ENCODE results near the gene GTF2B. TPM values are rescaled to one million over a fixed set of nuclear protein-coding genes. Genes with fewer than 3 reads are reported as not detected.
"Not testable (repeated sequence)": the region's sequence is repeated elsewhere in the genome, so short reads cannot be mapped to it uniquely, and the experiment has no call there.

GTF2B gene
- total and polyA plus RNA-seq, 2 donors = 26.4 to 67.9 TPM

- Histone ChIP-seq H3K4me1 (ENCODE audit: insufficient read depth) (no peaks in the 10 kb centered on the region), H3K36me3 (ENCODE audit: insufficient read depth) (no peaks in the 10 kb centered on the region), H3K4me3 (ENCODE audit: low read depth, low read length) (no peak overlapping the region), H3K27ac (ENCODE audit: low read depth) (no peak overlapping the region)
- 80% methylated on average over 4 of the region's 4 CpGs for WGBS
- DNase-seq (ENCODE audit: extremely low spot score) = no peak
Measured at GRCh38 chr1:88875595-88875994, 15.8 kb downstream of the GTF2B start.

GRCh38 chr1:88873737-88874349, 17.5 kb downstream of the GTF2B start:
- WGBS = 63% methylated on average over 5 of the region's 5 CpGs
- H3K27ac ChIP-seq (ENCODE audit: low read depth) = no peak overlapping the region
- no peak for DNase-seq (ENCODE audit: extremely low spot score)
- no peaks in the 10 kb centered on the region for H3K36me3 ChIP-seq (ENCODE audit: insufficient read depth)
- no peak overlapping the region for H3K4me3 ChIP-seq (ENCODE audit: low read depth, low read length)
- H3K4me1 ChIP-seq (ENCODE audit: insufficient read depth) = no peaks in the 10 kb centered on the region

- H3K4me3 ChIP-seq (ENCODE audit: low read depth, low read length); DNase-seq (ENCODE audit: extremely low spot score); H3K4me1 ChIP-seq (ENCODE audit: insufficient read depth); H3K27ac ChIP-seq (ENCODE audit: low read depth); H3K36me3 ChIP-seq (ENCODE audit: insufficient read depth): not testable (repeated sequence)
- 97% methylated on average over 14 of the region's 14 CpGs for WGBS
Measured at GRCh38 chr1:88869644-88870043, 21.7 kb downstream of the GTF2B start.

GRCh38 chr1:88867743-88868521, 23.4 kb downstream of the GTF2B start:
- H3K4me1 ChIP-seq (ENCODE audit: insufficient read depth) = peaks cover 1% of the 10 kb centered on the region
- no peak for DNase-seq (ENCODE audit: extremely low spot score)
- H3K4me3 ChIP-seq (ENCODE audit: low read depth, low read length) = no peak overlapping the region
- H3K27ac ChIP-seq (ENCODE audit: low read depth) = peak overlapping the region; percentile 32
- 58% methylated on average over 6 of the region's 6 CpGs for WGBS
- H3K36me3 ChIP-seq (ENCODE audit: insufficient read depth) = no peaks in the 10 kb centered on the region

GRCh38 chr1:88851303-88852063, 39.9 kb downstream of the GTF2B start:
- Histone ChIP-seq H3K36me3 (ENCODE audit: insufficient read depth) (peaks cover 5% of the 10 kb centered on the region), H3K4me1 (ENCODE audit: insufficient read depth) (no peaks in the 10 kb centered on the region), H3K4me3 (ENCODE audit: low read depth, low read length) (no peak overlapping the region), H3K27ac (ENCODE audit: low read depth) (no peak overlapping the region)
- DNase-seq (ENCODE audit: extremely low spot score) = no peak
- WGBS = 88% methylated on average over 6 of the region's 6 CpGs

GRCh38 chr1:88847643-88848042, 43.7 kb downstream of the GTF2B start:
- Histone ChIP-seq H3K36me3 (ENCODE audit: insufficient read depth) (peaks cover 2% of the 10 kb centered on the region), H3K27ac (ENCODE audit: low read depth) (no peak overlapping the region), H3K4me1 (ENCODE audit: insufficient read depth) (no peaks in the 10 kb centered on the region), H3K4me3 (ENCODE audit: low read depth, low read length) (no peak overlapping the region)
- no peak for DNase-seq (ENCODE audit: extremely low spot score)
- WGBS = 6% methylated on average over 1 of the region's 1 CpG

GRCh38 chr1:88825721-88826120, 65.6 kb downstream of the GTF2B start:
- Histone ChIP-seq H3K36me3 (ENCODE audit: insufficient read depth) (no peaks in the 10 kb centered on the region), H3K4me3 (ENCODE audit: low read depth, low read length) (no peak overlapping the region), H3K4me1 (ENCODE audit: insufficient read depth) (no peaks in the 10 kb centered on the region), H3K27ac (ENCODE audit: low read depth) (no peak overlapping the region)
- DNase-seq (ENCODE audit: extremely low spot score) = no peak
- 92% methylated on average over 2 of the region's 2 CpGs for WGBS

- 97% methylated on average over 3 of the region's 3 CpGs for WGBS
- H3K4me1 ChIP-seq (ENCODE audit: insufficient read depth); DNase-seq (ENCODE audit: extremely low spot score); H3K4me3 ChIP-seq (ENCODE audit: low read depth, low read length); H3K36me3 ChIP-seq (ENCODE audit: insufficient read depth); H3K27ac ChIP-seq (ENCODE audit: low read depth): not testable (repeated sequence)
Measured at GRCh38 chr1:88819642-88820041, 71.7 kb downstream of the GTF2B start.

GRCh38 chr1:88813471-88813870, 77.9 kb downstream of the GTF2B start:
- DNase-seq (ENCODE audit: extremely low spot score) = no peak
- Histone ChIP-seq H3K4me3 (ENCODE audit: low read depth, low read length) (no peak overlapping the region), H3K4me1 (ENCODE audit: insufficient read depth) (no peaks in the 10 kb centered on the region), H3K27ac (ENCODE audit: low read depth) (no peak overlapping the region), H3K36me3 (ENCODE audit: insufficient read depth) (no peaks in the 10 kb centered on the region)
- 90% methylated on average over 1 of the region's 1 CpG for WGBS

- DNase-seq (ENCODE audit: extremely low spot score) = no peak
- Histone ChIP-seq H3K4me1 (ENCODE audit: insufficient read depth) (no peaks in the 10 kb centered on the region), H3K4me3 (ENCODE audit: low read depth, low read length) (no peak overlapping the region), H3K27ac (ENCODE audit: low read depth) (no peak overlapping the region), H3K36me3 (ENCODE audit: insufficient read depth) (no peaks in the 10 kb centered on the region)
Measured at GRCh38 chr1:88812366-88812765, 79.0 kb downstream of the GTF2B start.

GRCh38 chr1:88803444-88803843, 87.9 kb downstream of the GTF2B start:
- Histone ChIP-seq H3K4me1 (ENCODE audit: insufficient read depth) (no peaks in the 10 kb centered on the region), H3K4me3 (ENCODE audit: low read depth, low read length) (no peak overlapping the region), H3K27ac (ENCODE audit: low read depth) (no peak overlapping the region), H3K36me3 (ENCODE audit: insufficient read depth) (no peaks in the 10 kb centered on the region)
- DNase-seq (ENCODE audit: extremely low spot score) = no peak
- 96% methylated on average over 5 of the region's 5 CpGs for WGBS

- WGBS = 79% methylated on average over 2 of the region's 2 CpGs
- no peak overlapping the region for H3K4me3 ChIP-seq (ENCODE audit: low read depth, low read length)
- no peaks in the 10 kb centered on the region for H3K4me1 ChIP-seq (ENCODE audit: insufficient read depth)
- H3K36me3 ChIP-seq (ENCODE audit: insufficient read depth) = no peaks in the 10 kb centered on the region
- no peak for DNase-seq (ENCODE audit: extremely low spot score)
- H3K27ac ChIP-seq (ENCODE audit: low read depth) = no peak overlapping the region
Measured at GRCh38 chr1:88802950-88803349, 88.4 kb downstream of the GTF2B start.
